ENCODE results near the gene CHST15. TPM values are rescaled to one million over a fixed set of nuclear protein-coding genes. Genes with fewer than 3 reads are reported as not detected.

Gene CHST15
- total and polyA plus RNA-seq, 2 donors from 2014 or later, result 2.8 to 39.7 TPM

- Histone ChIP-seq H3K9me3 (ENCODE audit: control insufficient read depth in 2 of 3, insufficient read depth in 1 of 3, low read length in 3 of 3) (no peaks in the 10 kb centered on the region), H3K27me3 (ENCODE audit: control insufficient read depth, insufficient read depth, low read length) (no peaks in the 10 kb centered on the region), H3K4me3 (ENCODE audit: low read length in 3 of 3) (no peak overlapping the region), H3K9ac (ENCODE audit: low read length in 3 of 3) (no peak overlapping the region), H3K36me3 (ENCODE audit: control insufficient read depth in 2 of 3, insufficient read depth in 3 of 3, low read length in 3 of 3) (no peaks in the 10 kb centered on the region), H3K27ac (ENCODE audit: low read depth in 2 of 2, low read length in 2 of 2) (no peak overlapping the region), H3K4me1 (ENCODE audit: control insufficient read depth in 2 of 3, insufficient read depth in 2 of 3, low read depth in 1 of 3, low read length in 3 of 3) (peaks cover 0 to 2% (median 0%) of the 10 kb centered on the region in 3 donors)
- peak in 1 of 5 donors; percentile 62 for DNase-seq
- no peak for FAIRE-seq
- no peak for TF ChIP-seq CTCF (IDR thresholded peaks at IDR 0.05; ENCODE audit: borderline replicate concordance, extremely low read depth, insufficient read depth)
- intact Hi-C loops (cut with DNase I), result no loop called here
These were observed 39.4 kb downstream of the CHST15 start for GRCh38 chr10:124053971-124054370.

GRCh38 chr10:124052561-124052960 is 40.8 kb downstream of the CHST15 start:
- intact Hi-C loops (cut with DNase I), result no loop called here
- H3K9ac ChIP-seq (ENCODE audit: low read length in 3 of 3), result no peak overlapping the region
- no peak overlapping the region for H3K27ac ChIP-seq (ENCODE audit: low read depth in 2 of 2, low read length in 2 of 2)
- no peaks in the 10 kb centered on the region for H3K27me3 ChIP-seq (ENCODE audit: control insufficient read depth, insufficient read depth, low read length)
- peaks cover 0 to 2% (median 0%) of the 10 kb centered on the region in 3 donors for H3K4me1 ChIP-seq (ENCODE audit: control insufficient read depth in 2 of 3, insufficient read depth in 2 of 3, low read depth in 1 of 3, low read length in 3 of 3)
- no peak for FAIRE-seq
- no peak overlapping the region for H3K4me3 ChIP-seq (ENCODE audit: low read length in 3 of 3)
- no peaks in the 10 kb centered on the region for H3K36me3 ChIP-seq (ENCODE audit: control insufficient read depth in 2 of 3, insufficient read depth in 3 of 3, low read length in 3 of 3)
- H3K9me3 ChIP-seq (ENCODE audit: control insufficient read depth in 2 of 3, insufficient read depth in 1 of 3, low read length in 3 of 3), result no peaks in the 10 kb centered on the region
- no peak for TF ChIP-seq CTCF (IDR thresholded peaks at IDR 0.05; ENCODE audit: borderline replicate concordance, extremely low read depth, insufficient read depth)
- DNase-seq, result no peak

- Histone ChIP-seq H3K27me3 (ENCODE audit: control insufficient read depth, insufficient read depth, low read length) (no peaks in the 10 kb centered on the region), H3K4me3 (ENCODE audit: low read length in 3 of 3) (no peak overlapping the region), H3K9ac (ENCODE audit: low read length in 3 of 3) (no peak overlapping the region), H3K9me3 (ENCODE audit: control insufficient read depth in 2 of 3, insufficient read depth in 1 of 3, low read length in 3 of 3) (no peaks in the 10 kb centered on the region), H3K36me3 (ENCODE audit: control insufficient read depth in 2 of 3, insufficient read depth in 3 of 3, low read length in 3 of 3) (no peaks in the 10 kb centered on the region), H3K4me1 (ENCODE audit: control insufficient read depth in 2 of 3, insufficient read depth in 2 of 3, low read depth in 1 of 3, low read length in 3 of 3) (peaks cover 0 to 2% (median 0%) of the 10 kb centered on the region in 3 donors), H3K27ac (ENCODE audit: low read depth in 2 of 2, low read length in 2 of 2) (no peak overlapping the region)
- peak in 1 of 5 donors; percentile 56 for DNase-seq
- FAIRE-seq, result no peak
- intact Hi-C loops (cut with DNase I), result no loop called here
- no peak for TF ChIP-seq CTCF (IDR thresholded peaks at IDR 0.05; ENCODE audit: borderline replicate concordance, extremely low read depth, insufficient read depth)
These were observed 43.1 kb downstream of the CHST15 start for GRCh38 chr10:124050021-124051015.
